ENCODE measurements around the gene MAOB.

GRCh38 chrX:43880425-43880824 lies 1.8 kb downstream of the MAOB start:
- TF ChIP-seq CTCF (IDR thresholded peaks at IDR 0.05; ENCODE audit: low read length) = no peak
- TF ChIP-seq EZH2 (optimal IDR thresholded peaks at IDR 0.05; ENCODE audit: low read depth, low read length) = no peak
